HG02588 (cell line): ENCODE results near the gene ATG10.
"Not testable (repeated sequence)": the region's sequence is repeated elsewhere in the genome, so short reads cannot be mapped to it uniquely, and the experiment has no call there.

Experiments used
- ATAC-seq: cut with Tn5 transposase; IDR thresholded peaks from one replicate; pipeline ENCODE4 v1.9.1; 2021; ENCODE audit warnings: mild to moderate bottlenecking, moderate library complexity; ENCODE audit not compliant: unreplicated experiment

ATG10 gene

GRCh38 chr5:82218374-82219156, 246.7 kb downstream of the ATG10 start:
- no peak for ATAC-seq

- no peak for ATAC-seq
Measured at GRCh38 chr5:82221020-82221419, 249.2 kb downstream of the ATG10 start.

GRCh38 chr5:82222597-82223574, 251.1 kb downstream of the ATG10 start:
- no peak for ATAC-seq

GRCh38 chr5:82225525-82226172, 253.8 kb downstream of the ATG10 start:
- ATAC-seq: no peak

- ATAC-seq: no peak
Measured at GRCh38 chr5:82234885-82235284, 263.1 kb downstream of the ATG10 start.

- ATAC-seq: no peak
Measured at GRCh38 chr5:82244151-82244550, 272.3 kb downstream of the ATG10 start.

- ATAC-seq: no peak
Measured at GRCh38 chr5:82244854-82245635, 273.2 kb downstream of the ATG10 start.

GRCh38 chr5:82246960-82247574, 275.2 kb downstream of the ATG10 start:
- no peak for ATAC-seq

GRCh38 chr5:82252744-82253143, 280.9 kb downstream of the ATG10 start:
- no peak for ATAC-seq

GRCh38 chr5:82255844-82256243, 284.0 kb downstream of the ATG10 start:
- no peak for ATAC-seq

- no peak for ATAC-seq
Measured at GRCh38 chr5:82257247-82257646, 285.4 kb downstream of the ATG10 start.

- no peak for ATAC-seq
Measured at GRCh38 chr5:82257729-82258128, 285.9 kb downstream of the ATG10 start.

GRCh38 chr5:82259172-82259800, 287.5 kb downstream of the ATG10 start:
- no peak for ATAC-seq

- ATAC-seq: no peak
Measured at GRCh38 chr5:82265047-82265446, 293.2 kb downstream of the ATG10 start.

GRCh38 chr5:82267297-82267933, 295.6 kb downstream of the ATG10 start:
- not testable (repeated sequence) for ATAC-seq

- ATAC-seq: not testable (repeated sequence)
Measured at GRCh38 chr5:82269363-82269762, 297.5 kb downstream of the ATG10 start.

- not testable (repeated sequence) for ATAC-seq
Measured at GRCh38 chr5:82272571-82273356, 300.9 kb downstream of the ATG10 start.

- not testable (repeated sequence) for ATAC-seq
Measured at GRCh38 chr5:82273426-82273825, 301.6 kb downstream of the ATG10 start.
